A172 (cell line): ENCODE measurements around the gene KRTAP12-4. TPM values are rescaled to one million over a fixed set of nuclear protein-coding genes. Genes with fewer than 3 reads are reported as not detected.
"Not testable (repeated sequence)": the region's sequence is repeated elsewhere in the genome, so short reads cannot be mapped to it uniquely, and the experiment has no call there.

Source experiments
- DNase-seq: peaks from one replicate; pipeline ENCODE4 v3.0.0-alpha.2; 2015; ENCODE audit warnings: low spot score
- total RNA-seq: library from RNA; depleted of rRNA; stranded (reverse); fragments of >200 nt; shearing (Covaris generic); gene quantifications from 2 replicates; pipeline ENCODE4 v1.2.3, GENCODE V29; 2014; rRNA removed

KRTAP12-4 gene
- total RNA-seq, result not detected in 2 replicates

GRCh38 chr21:44654576-44655175, at the start of gene KRTAP12-4:
KRTAP12-4 (minus strand) TSS chr21:44654659; CDS start chr21:44654614, 45 bp downstream.
- no peak for DNase-seq

- DNase-seq, result no peak
Observed at GRCh38 chr21:44703731-44704635, 49.5 kb upstream of the KRTAP12-4 start.

GRCh38 chr21:44702973-44703730, 48.7 kb upstream of the KRTAP12-4 start:
- no peak for DNase-seq

- DNase-seq, result no peak
Observed at GRCh38 chr21:44702111-44702972, 47.9 kb upstream of the KRTAP12-4 start.

GRCh38 chr21:44701541-44701940, 47.1 kb upstream of the KRTAP12-4 start:
- no peak for DNase-seq

- DNase-seq, result no peak
Observed at GRCh38 chr21:44701023-44701400, 46.6 kb upstream of the KRTAP12-4 start.

- DNase-seq, result no peak
Observed at GRCh38 chr21:44700101-44701022, 45.9 kb upstream of the KRTAP12-4 start.

- DNase-seq, result no peak
Observed at GRCh38 chr21:44699502-44700001, 45.1 kb upstream of the KRTAP12-4 start.

- no peak for DNase-seq
Observed at GRCh38 chr21:44697811-44698734, 43.6 kb upstream of the KRTAP12-4 start.

- not testable (repeated sequence) for DNase-seq
Observed at GRCh38 chr21:44697172-44697810, 42.8 kb upstream of the KRTAP12-4 start, which contains the start of gene KRTAP10-12. KRTAP10-12 (plus strand) TSS chr21:44697172; CDS start chr21:44697202, 30 bp downstream.

GRCh38 chr21:44696572-44696971, 42.1 kb upstream of the KRTAP12-4 start:
- no peak for DNase-seq

- DNase-seq, result no peak
Observed at GRCh38 chr21:44695641-44696040, 41.2 kb upstream of the KRTAP12-4 start.

GRCh38 chr21:44695184-44695583, 40.7 kb upstream of the KRTAP12-4 start:
- no peak for DNase-seq

GRCh38 chr21:44694776-44695175, 40.3 kb upstream of the KRTAP12-4 start:
- DNase-seq, result no peak

GRCh38 chr21:44692798-44693512, 38.5 kb upstream of the KRTAP12-4 start:
- no peak for DNase-seq

- no peak for DNase-seq
Observed at GRCh38 chr21:44691686-44692085, 37.2 kb upstream of the KRTAP12-4 start.

GRCh38 chr21:44689740-44690139, 35.3 kb upstream of the KRTAP12-4 start:
- DNase-seq, result not testable (repeated sequence)

GRCh38 chr21:44687671-44688070, 33.2 kb upstream of the KRTAP12-4 start:
- no peak for DNase-seq
